Endodermal cell (in vitro differentiated cells): ENCODE measurements around the gene FOXM1. TPM values are rescaled to one million over a fixed set of nuclear protein-coding genes. Genes with fewer than 3 reads are reported as not detected.

Source experiments
- DNase-seq: peaks from one replicate; pipeline ENCODE4 v3.0.0-alpha.2; 2017
- H3K27ac ChIP-seq: 2 replicates; pipeline ENCODE4 v1.5.1; 2013; ENCODE audit warnings: mild to moderate bottlenecking, low read depth, low read length, moderate library complexity
- H3K27me3 ChIP-seq: 2 replicates; pipeline ENCODE4 v1.6.1; 2013; ENCODE audit warnings: mild to moderate bottlenecking, low read length, moderate library complexity; ENCODE audit not compliant: insufficient read depth, control insufficient read depth, poor library complexity, severe bottlenecking
- H3K36me3 ChIP-seq: 2 replicates; pipeline ENCODE4 v1.7.0; 2013; ENCODE audit warnings: mild to moderate bottlenecking, low read length, moderate library complexity; ENCODE audit not compliant: control insufficient read depth, insufficient read depth
- H3K4me1 ChIP-seq: one replicate; pipeline ENCODE4 v1.7.0; 2013; ENCODE audit warnings: low read length; ENCODE audit not compliant: control insufficient read depth, insufficient read depth
- H3K4me3 ChIP-seq: 2 replicates; pipeline ENCODE4 v1.5.1; 2013; ENCODE audit warnings: mild to moderate bottlenecking, low read length, moderate library complexity
- H3K9ac ChIP-seq: 2 replicates; pipeline ENCODE4 v1.6.1; 2013; ENCODE audit warnings: mild to moderate bottlenecking, low read length, moderate library complexity; ENCODE audit not compliant: poor library complexity, severe bottlenecking; ENCODE audit errors: extremely low read depth
- H3K9me3 ChIP-seq: 2 replicates; pipeline ENCODE4 v1.6.1; 2013; ENCODE audit warnings: mild to moderate bottlenecking, low read length, moderate library complexity; ENCODE audit not compliant: control insufficient read depth
- H3K27ac Mint-ChIP-seq: 2 replicates; pipeline ENCODE4 v1.8.0; 2020; ENCODE audit warnings: mixed read lengths
- H3K27me3 Mint-ChIP-seq: 2 replicates; pipeline ENCODE4 v1.8.0; 2021; ENCODE audit warnings: mild to moderate bottlenecking, mixed read lengths; ENCODE audit not compliant: insufficient read depth
- H3K36me3 Mint-ChIP-seq: 2 replicates; pipeline ENCODE4 v1.8.0; 2020; ENCODE audit warnings: low read depth, mixed read lengths
- H3K4me1 Mint-ChIP-seq: 2 replicates; pipeline ENCODE4 v1.8.0; 2020; ENCODE audit warnings: mixed read lengths
- H3K4me3 Mint-ChIP-seq: 2 replicates; pipeline ENCODE4 v1.8.0; 2020; ENCODE audit warnings: mild to moderate bottlenecking, moderate library complexity, mixed read lengths
- H3K9me3 Mint-ChIP-seq: 2 replicates; pipeline ENCODE4 v1.8.0; 2020; ENCODE audit warnings: mild to moderate bottlenecking, mixed read lengths
- WGBS, 2 experiments: methylation state at CpG; one replicate each; pipeline versions ENCODE4 v1.1.5 to v1.1.7; 2013; ENCODE audit warnings: missing lambda C conversion rate in 2 of 2, mixed read lengths in 1 of 2; ENCODE audit not compliant: insufficient coverage in 1 of 2, insufficient read length in 1 of 2; 5-methylcytosine and 5-hydroxymethylcytosine counted together
- total RNA-seq, 2 donors: library from RNA; stranded (reverse); fragmentation: NEBNext Ultra II Directional in 1 of 2; extraction: Animal tissue kit (Norgen Biotek cat#: 25700) in 1 of 2; gene quantifications; 2 replicates in 1 of 2; 3 replicates in 1 of 2; pipeline ENCODE4 v1.2.1, GENCODE V29; 2021
- TF ChIP-seq, protein P1 (sequence below): fragments of 200-600 bp; sonication (generic); conservative IDR thresholded peaks from 2 replicates; pipeline ENCODE4 v1.5.0; 2021; ENCODE audit warnings: antibody characterized with exemption, mild to moderate bottlenecking

Gene FOXM1
- total RNA-seq, 2 donors from 2014 or later = 93.9 to 147 TPM

DNA sequence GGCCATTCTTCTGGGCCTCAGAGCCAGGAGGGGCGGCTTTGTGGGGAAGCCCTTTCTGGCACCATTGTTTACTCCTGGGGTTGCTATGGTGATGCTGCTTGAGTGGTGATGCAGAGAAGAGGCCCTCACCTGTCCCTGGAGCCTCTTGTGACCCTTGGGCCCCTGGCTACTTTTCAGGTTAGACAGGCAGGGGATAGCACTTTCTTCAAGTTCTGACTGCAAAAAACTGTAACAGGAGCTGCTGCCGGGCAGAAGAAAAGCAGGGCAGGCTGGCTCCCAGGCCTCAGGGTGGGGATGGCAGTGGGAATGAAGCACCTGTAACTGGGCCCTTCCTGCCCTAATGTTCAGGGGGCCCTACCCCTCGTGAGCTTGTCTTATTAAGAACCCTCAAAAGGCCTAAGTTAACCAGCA is 19.9 kb downstream of the FOXM1 start, which contains the start of gene TEX52:
Gene TEX52 (minus strand): TSS at position 19 of the 411 bp plus-strand sequence. CDS start 13 bp downstream, at position 6.
- no peaks in the 10 kb centered on the region for H3K4me1 ChIP-seq
- WGBS, 2 experiments = 81 to 86% methylated on average over 2 to 3 of the region's 3 CpGs
- Mint-ChIP-seq H3K4me3 (no peak within 1 kb of the TSS), H3K36me3 (peaks cover 37% of the 10 kb centered on the region), H3K9me3 (no peaks in the 10 kb centered on the region), H3K27me3 (peaks cover 10% of the 10 kb centered on the region), H3K27ac (peak within 1 kb of the TSS; percentile 74), H3K4me1 (peaks cover 6% of the 10 kb centered on the region)
- H3K27ac ChIP-seq = peak within 1 kb of the TSS; percentile 66
- H3K9ac ChIP-seq = peak within 1 kb of the TSS; percentile 6
- H3K27me3 ChIP-seq = no peaks in the 10 kb centered on the region
- H3K4me3 ChIP-seq = no peak within 1 kb of the TSS
- DNase-seq = peak; percentile 85
- no peaks in the 10 kb centered on the region for H3K9me3 ChIP-seq
- H3K36me3 ChIP-seq = peaks cover 33% of the 10 kb centered on the region
- TF ChIP-seq, protein P1, sequence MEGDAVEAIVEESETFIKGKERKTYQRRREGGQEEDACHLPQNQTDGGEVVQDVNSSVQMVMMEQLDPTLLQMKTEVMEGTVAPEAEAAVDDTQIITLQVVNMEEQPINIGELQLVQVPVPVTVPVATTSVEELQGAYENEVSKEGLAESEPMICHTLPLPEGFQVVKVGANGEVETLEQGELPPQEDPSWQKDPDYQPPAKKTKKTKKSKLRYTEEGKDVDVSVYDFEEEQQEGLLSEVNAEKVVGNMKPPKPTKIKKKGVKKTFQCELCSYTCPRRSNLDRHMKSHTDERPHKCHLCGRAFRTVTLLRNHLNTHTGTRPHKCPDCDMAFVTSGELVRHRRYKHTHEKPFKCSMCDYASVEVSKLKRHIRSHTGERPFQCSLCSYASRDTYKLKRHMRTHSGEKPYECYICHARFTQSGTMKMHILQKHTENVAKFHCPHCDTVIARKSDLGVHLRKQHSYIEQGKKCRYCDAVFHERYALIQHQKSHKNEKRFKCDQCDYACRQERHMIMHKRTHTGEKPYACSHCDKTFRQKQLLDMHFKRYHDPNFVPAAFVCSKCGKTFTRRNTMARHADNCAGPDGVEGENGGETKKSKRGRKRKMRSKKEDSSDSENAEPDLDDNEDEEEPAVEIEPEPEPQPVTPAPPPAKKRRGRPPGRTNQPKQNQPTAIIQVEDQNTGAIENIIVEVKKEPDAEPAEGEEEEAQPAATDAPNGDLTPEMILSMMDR = no peak

DNA sequence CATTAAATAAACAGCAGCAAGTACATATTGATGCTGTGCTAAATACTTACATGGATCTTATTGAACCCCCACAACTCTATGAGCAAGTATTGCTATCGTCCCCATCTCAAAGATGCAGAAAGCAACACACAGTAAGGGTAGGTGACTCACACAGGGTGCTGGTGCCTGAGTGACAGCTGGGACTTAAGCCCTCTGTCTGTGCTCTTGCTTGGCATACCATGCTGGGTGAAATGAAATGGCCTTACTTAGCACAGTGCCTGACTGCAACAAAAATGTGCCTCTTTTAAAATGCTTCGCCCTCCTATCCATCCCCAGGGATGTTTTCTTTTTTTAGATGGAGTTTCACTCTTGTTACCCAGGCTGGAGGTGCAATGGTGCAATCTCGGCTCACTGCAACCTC is 20.9 kb downstream of the FOXM1 start:
- Mint-ChIP-seq H3K4me1 (peaks cover 6% of the 10 kb centered on the region), H3K36me3 (peaks cover 29% of the 10 kb centered on the region), H3K27me3 (peaks cover 10% of the 10 kb centered on the region), H3K9me3 (no peaks in the 10 kb centered on the region), H3K27ac (no peak overlapping the region), H3K4me3 (no peak overlapping the region)
- Histone ChIP-seq H3K9me3 (no peaks in the 10 kb centered on the region), H3K4me3 (no peak overlapping the region), H3K27ac (no peak overlapping the region), H3K36me3 (peaks cover 28% of the 10 kb centered on the region), H3K4me1 (no peaks in the 10 kb centered on the region), H3K27me3 (no peaks in the 10 kb centered on the region), H3K9ac (no peak overlapping the region)
- DNase-seq = no peak
- WGBS, 2 experiments = 86 to 93% methylated on average over 3 of the region's 3 CpGs
- TF ChIP-seq, protein P1 = no peak

DNA sequence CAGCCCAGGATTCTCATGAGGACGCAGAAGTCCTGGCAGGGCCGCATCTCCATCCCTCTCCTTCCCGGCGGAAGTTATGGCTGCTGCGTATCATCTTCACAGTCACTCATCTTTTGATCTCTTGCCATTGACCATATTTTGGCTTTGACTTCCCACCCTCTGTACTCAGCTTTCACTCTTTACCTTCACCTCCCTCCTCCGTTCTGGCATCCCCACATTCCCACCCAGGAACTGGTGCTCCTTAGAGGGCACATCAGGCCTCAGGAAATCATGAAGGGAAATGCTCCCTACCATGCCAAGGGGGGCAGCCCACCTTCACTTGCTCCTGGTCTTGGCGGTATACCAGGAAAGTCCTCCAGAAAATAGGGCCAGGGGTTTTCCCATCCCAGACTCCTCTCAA is 21.4 kb downstream of the FOXM1 start:
- TF ChIP-seq, protein P1 = no peak
- Mint-ChIP-seq H3K4me1 (peaks cover 6% of the 10 kb centered on the region), H3K4me3 (no peak overlapping the region), H3K36me3 (peaks cover 27% of the 10 kb centered on the region), H3K27ac (no peak overlapping the region), H3K27me3 (peaks cover 10% of the 10 kb centered on the region), H3K9me3 (no peaks in the 10 kb centered on the region)
- Histone ChIP-seq H3K9ac (no peak overlapping the region), H3K27ac (no peak overlapping the region), H3K27me3 (no peaks in the 10 kb centered on the region), H3K9me3 (no peaks in the 10 kb centered on the region), H3K36me3 (peaks cover 28% of the 10 kb centered on the region), H3K4me3 (no peak overlapping the region), H3K4me1 (no peaks in the 10 kb centered on the region)
- no peak for DNase-seq
- 95% methylated on average over 4 to 7 of the region's 7 CpGs for WGBS, 2 experiments
